ENCODE measurements around the gene SLC24A3.

The SLC24A3 gene

DNA sequence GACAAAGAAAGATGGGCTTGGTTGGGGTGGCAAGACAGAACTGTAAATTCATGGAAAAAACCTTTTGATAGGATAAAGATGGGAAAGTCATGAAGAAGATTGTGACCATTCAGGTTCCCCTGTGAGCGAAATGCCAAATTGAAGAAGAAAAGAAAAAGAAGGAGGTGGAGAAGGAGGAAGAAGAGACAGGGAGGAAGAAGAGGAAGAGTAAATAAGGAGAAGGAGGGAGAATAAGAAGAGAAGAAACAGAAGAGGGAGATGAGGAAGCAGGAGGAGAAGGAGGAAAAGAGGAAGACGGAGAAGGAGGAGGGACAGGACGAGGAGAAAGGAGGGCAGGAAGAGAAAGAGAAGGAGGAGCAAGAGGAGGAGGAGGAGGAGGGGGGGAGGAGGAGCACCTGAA is 199.8 kb downstream of the SLC24A3 start:
- TF ChIP-seq, protein P1, sequence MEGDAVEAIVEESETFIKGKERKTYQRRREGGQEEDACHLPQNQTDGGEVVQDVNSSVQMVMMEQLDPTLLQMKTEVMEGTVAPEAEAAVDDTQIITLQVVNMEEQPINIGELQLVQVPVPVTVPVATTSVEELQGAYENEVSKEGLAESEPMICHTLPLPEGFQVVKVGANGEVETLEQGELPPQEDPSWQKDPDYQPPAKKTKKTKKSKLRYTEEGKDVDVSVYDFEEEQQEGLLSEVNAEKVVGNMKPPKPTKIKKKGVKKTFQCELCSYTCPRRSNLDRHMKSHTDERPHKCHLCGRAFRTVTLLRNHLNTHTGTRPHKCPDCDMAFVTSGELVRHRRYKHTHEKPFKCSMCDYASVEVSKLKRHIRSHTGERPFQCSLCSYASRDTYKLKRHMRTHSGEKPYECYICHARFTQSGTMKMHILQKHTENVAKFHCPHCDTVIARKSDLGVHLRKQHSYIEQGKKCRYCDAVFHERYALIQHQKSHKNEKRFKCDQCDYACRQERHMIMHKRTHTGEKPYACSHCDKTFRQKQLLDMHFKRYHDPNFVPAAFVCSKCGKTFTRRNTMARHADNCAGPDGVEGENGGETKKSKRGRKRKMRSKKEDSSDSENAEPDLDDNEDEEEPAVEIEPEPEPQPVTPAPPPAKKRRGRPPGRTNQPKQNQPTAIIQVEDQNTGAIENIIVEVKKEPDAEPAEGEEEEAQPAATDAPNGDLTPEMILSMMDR (conservative IDR thresholded peaks at IDR 0.05; ENCODE audit: low read length): no peak

GRCh38 chr20:19414600-19414999 is 202.2 kb downstream of the SLC24A3 start:
- no peak overlapping the region for H3K4me3 ChIP-seq (ENCODE audit: low read length)
- TF ChIP-seq, protein P1 (conservative IDR thresholded peaks at IDR 0.05; ENCODE audit: low read length): no peak
- DNase-seq (ENCODE audit: low read depth): no peak

More for the DNA sequence above, 199.8 kb downstream of the SLC24A3 start:
- DNase-seq (ENCODE audit: low read depth): no peak
- H3K4me3 ChIP-seq (ENCODE audit: low read length): no peak overlapping the region

- TF ChIP-seq, protein P1 (conservative IDR thresholded peaks at IDR 0.05; ENCODE audit: low read length): no peak
- H3K4me3 ChIP-seq (ENCODE audit: low read length): no peak overlapping the region
- no peak for DNase-seq (ENCODE audit: low read depth)
Measured at GRCh38 chr20:19415786-19416185, 203.3 kb downstream of the SLC24A3 start.

DNA sequence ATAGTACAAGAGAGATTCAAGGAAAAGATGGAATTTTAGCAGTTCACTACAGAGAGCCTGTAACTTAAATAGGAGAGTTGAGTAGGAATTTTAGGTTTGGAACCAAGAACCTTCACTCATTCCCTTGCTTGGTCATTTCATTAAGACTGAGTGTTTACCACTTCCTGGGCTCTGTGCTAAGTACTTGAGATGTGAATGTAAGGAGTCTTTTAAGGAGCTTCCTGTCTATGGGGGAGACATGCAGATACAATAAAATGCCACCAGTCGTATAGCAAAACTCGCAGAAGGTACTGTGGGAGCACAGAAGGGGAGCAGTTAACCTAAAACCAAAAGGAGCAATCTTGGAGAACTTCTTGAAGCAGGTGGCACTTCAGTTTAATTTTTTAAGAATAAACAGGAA is 204.2 kb downstream of the SLC24A3 start:
- H3K4me3 ChIP-seq (ENCODE audit: low read length): no peak overlapping the region
- TF ChIP-seq, protein P1 (conservative IDR thresholded peaks at IDR 0.05; ENCODE audit: low read length): no peak
- DNase-seq (ENCODE audit: low read depth): no peak

- no peak overlapping the region for H3K4me3 ChIP-seq (ENCODE audit: low read length)
- TF ChIP-seq, protein P1 (conservative IDR thresholded peaks at IDR 0.05; ENCODE audit: low read length): no peak
- no peak for DNase-seq (ENCODE audit: low read depth)
Measured at GRCh38 chr20:19419396-19419795, 207.0 kb downstream of the SLC24A3 start.

DNA sequence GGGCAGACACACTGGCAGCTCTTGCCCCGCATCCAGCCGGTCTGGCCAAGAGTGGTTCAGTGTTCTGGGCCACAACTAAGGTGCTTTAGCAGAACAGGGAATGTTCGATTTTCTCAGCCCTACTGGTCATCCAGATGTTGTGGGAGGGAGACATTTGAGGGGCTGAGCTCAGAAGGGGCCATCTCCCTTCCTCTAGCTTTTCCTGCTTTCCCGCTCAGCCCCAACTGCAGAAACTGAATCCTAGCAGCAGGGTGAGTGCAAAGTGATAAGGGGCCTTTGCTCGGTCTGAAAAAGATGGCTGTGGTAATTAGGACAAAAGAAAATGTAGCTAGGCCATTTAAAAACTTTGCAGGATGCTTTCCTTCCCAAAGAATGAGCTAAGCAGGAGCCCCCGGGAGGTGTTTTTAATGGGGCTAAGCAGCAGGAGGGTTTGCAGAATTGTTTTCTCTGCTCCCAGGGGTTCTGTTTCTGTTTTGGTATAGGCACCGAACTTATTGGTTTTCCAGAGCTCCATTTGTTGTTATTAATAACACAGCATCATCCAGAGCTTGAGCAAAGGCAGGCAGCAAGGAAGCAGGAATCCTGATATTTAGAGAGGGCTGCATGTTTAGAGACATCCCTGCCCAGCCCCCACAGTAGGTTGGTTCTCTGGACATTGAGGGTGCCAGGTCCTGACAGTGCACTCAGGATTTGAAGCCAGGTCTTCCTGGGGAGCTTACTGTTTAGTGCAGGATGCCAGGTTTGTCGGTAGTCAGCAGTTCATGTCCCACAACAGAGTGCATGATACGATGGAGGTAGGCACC is 210.9 kb downstream of the SLC24A3 start:
- DNase-seq (ENCODE audit: low read depth): no peak
- TF ChIP-seq, protein P1 (conservative IDR thresholded peaks at IDR 0.05; ENCODE audit: low read length): no peak
- no peak overlapping the region for H3K4me3 ChIP-seq (ENCODE audit: low read length)

Data from AG10803 (cell line).